Loucy (cell line): ENCODE data around the gene SDCCAG8.

Experiments
- EZH2phosphoT487 ChIP-seq: fragments of 200-600 bp; IDR thresholded peaks from 2 replicates; pipeline ENCODE4 v1.6.1; 2018; ENCODE audit warnings: antibody characterized with exemption, mild to moderate bottlenecking, moderate library complexity, borderline replicate concordance
- TF ChIP-seq, protein P1 (sequence below): fragments of 200-600 bp; sonication (generic); conservative IDR thresholded peaks from 2 replicates; pipeline ENCODE4 v1.5.1; 2014; ENCODE audit warnings: mild to moderate bottlenecking, antibody characterized with exemption, low read length

DNA sequence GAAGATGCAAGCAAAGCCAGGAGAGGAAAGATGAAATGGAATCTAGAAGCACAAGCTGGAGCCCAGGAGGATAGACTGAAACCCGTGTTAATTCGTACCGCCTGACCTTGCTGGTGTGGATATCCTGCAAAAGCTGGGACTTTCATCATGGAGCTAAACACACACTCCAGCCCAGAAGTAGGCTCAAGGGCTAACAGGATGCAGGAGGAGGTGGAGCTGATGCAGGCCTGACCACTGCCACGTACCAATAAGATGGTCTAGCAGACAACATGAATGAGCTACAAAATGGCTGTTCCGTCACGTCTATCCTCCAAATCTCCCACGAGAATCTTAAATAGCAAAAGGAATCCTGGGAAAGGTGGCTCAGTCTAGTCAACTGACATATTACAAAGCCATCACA lies 270.3 kb downstream of the SDCCAG8 start:
- TF ChIP-seq, protein P1, sequence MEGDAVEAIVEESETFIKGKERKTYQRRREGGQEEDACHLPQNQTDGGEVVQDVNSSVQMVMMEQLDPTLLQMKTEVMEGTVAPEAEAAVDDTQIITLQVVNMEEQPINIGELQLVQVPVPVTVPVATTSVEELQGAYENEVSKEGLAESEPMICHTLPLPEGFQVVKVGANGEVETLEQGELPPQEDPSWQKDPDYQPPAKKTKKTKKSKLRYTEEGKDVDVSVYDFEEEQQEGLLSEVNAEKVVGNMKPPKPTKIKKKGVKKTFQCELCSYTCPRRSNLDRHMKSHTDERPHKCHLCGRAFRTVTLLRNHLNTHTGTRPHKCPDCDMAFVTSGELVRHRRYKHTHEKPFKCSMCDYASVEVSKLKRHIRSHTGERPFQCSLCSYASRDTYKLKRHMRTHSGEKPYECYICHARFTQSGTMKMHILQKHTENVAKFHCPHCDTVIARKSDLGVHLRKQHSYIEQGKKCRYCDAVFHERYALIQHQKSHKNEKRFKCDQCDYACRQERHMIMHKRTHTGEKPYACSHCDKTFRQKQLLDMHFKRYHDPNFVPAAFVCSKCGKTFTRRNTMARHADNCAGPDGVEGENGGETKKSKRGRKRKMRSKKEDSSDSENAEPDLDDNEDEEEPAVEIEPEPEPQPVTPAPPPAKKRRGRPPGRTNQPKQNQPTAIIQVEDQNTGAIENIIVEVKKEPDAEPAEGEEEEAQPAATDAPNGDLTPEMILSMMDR: no peak
- TF ChIP-seq EZH2phosphoT487: no peak
